Activated CD8-positive, alpha-beta memory T cell treated with anti-CD3 and anti-CD28 coated beads for 48 hours (primary cell): ENCODE results near the gene ARL14.

Experiments
- DNase-seq, 3 experiments: peaks; one replicate each; pipeline ENCODE4 v3.0.0-alpha.2; 2020; ENCODE audit warnings: low read depth in 2 of 3, low spot score in 2 of 3

Gene ARL14

GRCh38 chr3:160676547-160677303 lies at the start of gene ARL14:
TSS of gene ARL14 (plus strand) at chr3:160677160. CDS start at chr3:160677347, 187 bp downstream.
- no peak for DNase-seq

- no peak for DNase-seq
Observed at GRCh38 chr3:160629491-160629890, 47.5 kb upstream of the ARL14 start.

GRCh38 chr3:160633361-160634083 lies 43.4 kb upstream of the ARL14 start:
- DNase-seq = no peak

- DNase-seq = no peak
Observed at GRCh38 chr3:160635213-160635612, 41.7 kb upstream of the ARL14 start.

GRCh38 chr3:160637086-160637485 lies 39.9 kb upstream of the ARL14 start:
- DNase-seq = no peak

GRCh38 chr3:160638184-160638583 lies 38.8 kb upstream of the ARL14 start:
- no peak for DNase-seq

- no peak for DNase-seq
Observed at GRCh38 chr3:160641665-160642309, 35.2 kb upstream of the ARL14 start.

- no peak for DNase-seq
Observed at GRCh38 chr3:160643994-160644393, 33.0 kb upstream of the ARL14 start.

GRCh38 chr3:160644491-160644890 lies 32.5 kb upstream of the ARL14 start:
- DNase-seq = no peak

GRCh38 chr3:160648701-160649100 lies 28.3 kb upstream of the ARL14 start:
- no peak for DNase-seq

GRCh38 chr3:160649596-160649995 lies 27.4 kb upstream of the ARL14 start:
- no peak for DNase-seq

GRCh38 chr3:160653512-160653911 lies 23.4 kb upstream of the ARL14 start:
- no peak for DNase-seq

GRCh38 chr3:160660902-160661301 lies 16.1 kb upstream of the ARL14 start:
- no peak for DNase-seq

- DNase-seq = no peak
Observed at GRCh38 chr3:160661660-160662059, 15.3 kb upstream of the ARL14 start.

- no peak for DNase-seq
Observed at GRCh38 chr3:160665231-160665630, 11.7 kb upstream of the ARL14 start.

GRCh38 chr3:160665784-160666526 lies 11.0 kb upstream of the ARL14 start:
- no peak for DNase-seq

GRCh38 chr3:160667452-160667851 lies 9.5 kb upstream of the ARL14 start:
- DNase-seq = no peak

GRCh38 chr3:160668454-160668853 lies 8.5 kb upstream of the ARL14 start:
- no peak for DNase-seq

- DNase-seq = no peak
Observed at GRCh38 chr3:160671231-160671630, 5.7 kb upstream of the ARL14 start.

GRCh38 chr3:160671995-160672394 lies 5.0 kb upstream of the ARL14 start:
- no peak for DNase-seq

GRCh38 chr3:160673188-160673587 lies 3.8 kb upstream of the ARL14 start:
- no peak for DNase-seq
